OCI-LY7 (cell line): ENCODE measurements around the gene SEC61A1.

Experiments
- CTCF ChIP-seq: fragments of 200-600 bp; sonication (generic); conservative IDR thresholded peaks from 2 replicates; pipeline ENCODE4 v1.5.1; 2014; ENCODE audit warnings: mild to moderate bottlenecking, antibody characterized with exemption, low read length, moderate library complexity, mixed read lengths
- EZH2phosphoT487 ChIP-seq: fragments of 200-600 bp; sonication (generic); IDR thresholded peaks from 2 replicates; pipeline ENCODE4 v1.6.1; 2018; ENCODE audit warnings: low read depth, borderline replicate concordance, mild to moderate bottlenecking, mixed run types, antibody characterized with exemption, low read length, moderate library complexity, mixed read lengths

DNA sequence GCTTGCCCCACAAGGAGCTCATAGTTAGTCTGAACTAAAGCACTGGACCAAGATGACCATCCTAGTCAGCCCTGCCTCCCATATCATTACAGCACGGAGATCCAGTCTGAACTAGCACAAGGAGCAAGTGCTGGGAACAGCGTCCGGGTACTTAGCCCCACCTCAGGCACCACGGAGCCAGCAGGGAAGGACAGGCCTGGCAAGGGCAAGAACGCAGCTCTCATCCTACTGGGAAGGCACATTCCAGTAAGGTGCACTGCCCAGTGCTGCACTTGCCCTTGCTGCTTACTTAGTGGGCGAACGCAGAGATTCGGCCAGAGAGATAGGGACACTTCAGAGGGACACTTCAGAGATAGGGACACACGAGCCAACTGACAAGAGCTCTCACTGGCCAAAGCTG is 27.6 kb downstream of the SEC61A1 start:
- TF ChIP-seq EZH2phosphoT487 (no peak), CTCF (no peak)
